Kidney (tissue), 14 donors: Measurements from ENCODE around the gene STX10. TPM values are rescaled to one million over a fixed set of nuclear protein-coding genes. Genes with fewer than 3 reads are reported as not detected.
A peak's percentile ranks its signal among the peaks of the same experiment; 100 is the strongest.
"Not testable (repeated sequence)": the region's sequence is repeated elsewhere in the genome, so short reads cannot be mapped to it uniquely, and the experiment has no call there.

Source experiments
- DNase-seq, 5 donors: peaks; one replicate each; pipeline ENCODE4 v3.0.0-alpha.2; 2013 to 2020
- FAIRE-seq: peaks from 2 replicates; lab custom pipeline; 2012; peaks lifted over from hg19 to GRCh38; lab: Jason Lieb, UNC
- H3K27ac ChIP-seq, 2 donors: one replicate each; pipeline ENCODE4 v1.7.0; 2013; ENCODE audit warnings: low read depth in 2 of 2, low read length in 2 of 2, inconsistent platforms in 1 of 2
- H3K27me3 ChIP-seq: one replicate; pipeline ENCODE4 v1.7.1; 2013; ENCODE audit warnings: low read length, inconsistent platforms; ENCODE audit not compliant: control insufficient read depth, insufficient read depth
- H3K36me3 ChIP-seq, 3 donors: one replicate each; pipeline versions ENCODE4 v1.7.0 to v1.7.1; 2013; ENCODE audit warnings: low read length in 3 of 3, control low read depth in 1 of 3, inconsistent platforms in 1 of 3; ENCODE audit not compliant: insufficient read depth in 3 of 3, control insufficient read depth in 2 of 3
- H3K4me1 ChIP-seq, 3 donors: one replicate each; pipeline versions ENCODE4 v1.7.0 to v1.7.1; 2013; ENCODE audit warnings: low read length in 3 of 3, inconsistent platforms in 1 of 3, low read depth in 1 of 3; ENCODE audit not compliant: control insufficient read depth in 2 of 3, insufficient read depth in 2 of 3
- H3K4me3 ChIP-seq, 3 donors: one replicate each; pipeline versions ENCODE4 v1.7.0 to v1.8.1; 2013; ENCODE audit warnings: low read length in 3 of 3, control low read depth in 1 of 3, inconsistent platforms in 1 of 3
- H3K9ac ChIP-seq, 3 donors: one replicate each; pipeline versions ENCODE4 v1.7.0 to v1.7.1; 2013; ENCODE audit warnings: low read length in 3 of 3, control low read depth in 1 of 3, inconsistent platforms in 1 of 3
- H3K9me3 ChIP-seq, 3 donors: one replicate each; pipeline versions ENCODE4 v1.7.0 to v1.7.1; 2013; ENCODE audit warnings: low read length in 3 of 3, control low read depth in 1 of 3, inconsistent platforms in 1 of 3; ENCODE audit not compliant: control insufficient read depth in 2 of 3, insufficient read depth in 1 of 3
- CTCF ChIP-seq: IDR thresholded peaks from 3 replicates; pipeline ENCODE4 v1.5.1; 2012; ENCODE audit warnings: mild to moderate bottlenecking, moderate library complexity, borderline replicate concordance; ENCODE audit not compliant: insufficient read depth; ENCODE audit errors: extremely low read depth
- intact Hi-C: fragments of 100-400 bp; cut with DNase I; formaldehyde crosslinking; loops from one replicate; pipeline ENCODE4 v1.11.1; 2022
- polyA plus RNA-seq: library from polyadenylated mRNA; stranded (reverse); fragments of 350-450 nt; fragmentation: Illumina TruSeq; extraction: RNeasy Lipid Tissue Mini Kit (QIAGEN cat#74804); gene quantifications from one replicate; pipeline ENCODE4 v1.2.3, GENCODE V29; 2014; ENCODE audit warnings: low read depth, low replicate concordance; ENCODE audit not compliant: insufficient read depth
- total RNA-seq: library from RNA; stranded (reverse); fragmentation: NEBNext Ultra II Directional; extraction: Animal tissue kit (Norgen Biotek cat#: 25700); gene quantifications from one replicate; pipeline ENCODE4 v1.2.1, GENCODE V29; 2021
- donor health status: control.
- donor health status: control.
- donor health status: control.
- donor health status: control.
- donor health status: control.
- donor health status: DM: yes; HTN: yes; CAD: no.
- donor health status: Normal renal cell carcinoma (clear cell type).

STX10 gene
- total and polyA plus RNA-seq, 2 donors from 2014 or later: 39.5 to 52.9 TPM

GRCh38 chr19:13171146-13171545, 21.0 kb upstream of the STX10 start:
- intact Hi-C loops: no loop called here
- TF ChIP-seq CTCF: no peak
- FAIRE-seq (no peak), DNase-seq (no peak)
- Histone ChIP-seq H3K9ac (no peak overlapping the region), H3K4me3 (no peak overlapping the region), H3K27me3 (no peaks in the 10 kb centered on the region), H3K27ac (no peak overlapping the region), H3K4me1 (peaks cover 0 to 21% (median 5%) of the 10 kb centered on the region in 3 donors), H3K36me3 (no peaks in the 10 kb centered on the region), H3K9me3 (no peaks in the 10 kb centered on the region)

GRCh38 chr19:13169769-13170168, 19.6 kb upstream of the STX10 start:
- Histone ChIP-seq H3K27me3 (no peaks in the 10 kb centered on the region), H3K4me1 (peaks cover 2 to 28% (median 11%) of the 10 kb centered on the region in 3 donors), H3K9me3 (no peaks in the 10 kb centered on the region), H3K36me3 (no peaks in the 10 kb centered on the region), H3K4me3 (no peak overlapping the region), H3K27ac (no peak overlapping the region), H3K9ac (no peak overlapping the region)
- FAIRE-seq: no peak
- no peak for DNase-seq
- intact Hi-C loops: no loop called here
- TF ChIP-seq CTCF: no peak

GRCh38 chr19:13166151-13166550, 16.0 kb upstream of the STX10 start:
- H3K27me3 ChIP-seq, H3K36me3 ChIP-seq, H3K9me3 ChIP-seq, H3K9ac ChIP-seq, H3K4me3 ChIP-seq, FAIRE-seq, H3K27ac ChIP-seq, DNase-seq, intact Hi-C loops: not testable (repeated sequence)
- peaks cover 7 to 36% (median 15%) of the 10 kb centered on the region in 3 donors for H3K4me1 ChIP-seq

- DNase-seq: peak in 3 of 5 donors; percentile 33 to 64 (median 56)
- Histone ChIP-seq H3K4me1 (peaks cover 7 to 36% (median 15%) of the 10 kb centered on the region in 3 donors), H3K36me3 (no peaks in the 10 kb centered on the region), H3K4me3 (no peak overlapping the region), H3K9ac (peak overlapping the region in 2 of 3 donors; percentile 4 to 35), H3K27me3 (no peaks in the 10 kb centered on the region), H3K9me3 (no peaks in the 10 kb centered on the region), H3K27ac (peak overlapping the region; percentile 97)
- intact Hi-C loops: no loop called here
- FAIRE-seq: no peak
- no peak for TF ChIP-seq CTCF
Observed at GRCh38 chr19:13165162-13165997, 15.2 kb upstream of the STX10 start.
